Activated T-cell treated with anti-CD3 and anti-CD28 coated beads, Interleukin-2, amount 50 U/mL, for 72 hours (primary cell): ENCODE data around the gene ZFP1. TPM values are rescaled to one million over a fixed set of nuclear protein-coding genes. Genes with fewer than 3 reads are reported as not detected.
"Not testable (repeated sequence)": the region's sequence is repeated elsewhere in the genome, so short reads cannot be mapped to it uniquely, and the experiment has no call there.

ENCODE experiments used
- ATAC-seq, 2 donors: fragments of 150-1000 bp; cut with Tn5 transposase; replicated peaks in 1 of 2; 2 replicates each; pipeline ENCODE4 v1.10.0; 2021; ENCODE audit warnings: moderate library complexity in 2 of 2, mild to moderate bottlenecking in 1 of 2
- DNase-seq, 2 donors: peaks; one replicate each; pipeline ENCODE4 v3.0.0; 2021 to 2022; ENCODE audit warnings: mixed read lengths in 1 of 2
- H3K27ac Mint-ChIP-seq: one replicate; pipeline ENCODE4 v1.8.0; 2022; ENCODE audit warnings: mild to moderate bottlenecking, moderate library complexity, mixed read lengths
- H3K27me3 Mint-ChIP-seq: one replicate; pipeline ENCODE4 v1.8.0; 2022; ENCODE audit warnings: low read depth, mixed read lengths
- H3K36me3 Mint-ChIP-seq, 2 donors: one replicate each; pipeline ENCODE4 v1.8.0; 2022; ENCODE audit warnings: mixed read lengths in 2 of 2, mild to moderate bottlenecking in 1 of 2; ENCODE audit not compliant: insufficient read depth in 2 of 2
- H3K4me1 Mint-ChIP-seq: one replicate; pipeline ENCODE4 v1.8.0; 2022; ENCODE audit warnings: low read depth, mixed read lengths
- H3K4me3 Mint-ChIP-seq, 2 donors: one replicate each; pipeline ENCODE4 v1.8.0; 2022; ENCODE audit warnings: mild to moderate bottlenecking in 2 of 2, mixed read lengths in 2 of 2, moderate library complexity in 2 of 2
- H3K9me3 Mint-ChIP-seq, 2 donors: one replicate each; pipeline ENCODE4 v1.8.0; 2022; ENCODE audit warnings: mixed read lengths in 2 of 2
- total RNA-seq, 2 donors: library from RNA; stranded (reverse); gene quantifications; one replicate each; pipeline ENCODE4 v1.2.3, GENCODE V29; 2022

The ZFP1 gene
- total RNA-seq, 2 donors from 2014 or later, result 20.8 to 20.9 TPM

- peaks cover 0 to under 1% of the 10 kb centered on the region in 2 donors for H3K9me3 Mint-ChIP-seq
- peaks cover under 1% of the 10 kb centered on the region in 2 donors for H3K36me3 Mint-ChIP-seq
- peaks cover 12% of the 10 kb centered on the region for H3K4me1 Mint-ChIP-seq
- H3K27ac Mint-ChIP-seq, result no peak within 1 kb of the TSS
- H3K27me3 Mint-ChIP-seq, result peaks cover 10% of the 10 kb centered on the region
- ATAC-seq (peak; percentile 53 to 70), DNase-seq (no peak)
- H3K4me3 Mint-ChIP-seq, result peak within 1 kb of the TSS; percentile 46 to 51
Measured at GRCh38 chr16:75116081-75116910, 32.0 kb upstream of the ZFP1 start, which contains the start of gene LDHD. TSS of gene LDHD (minus strand) at chr16:75116780. CDS start at chr16:75116720, 60 bp downstream.

- Mint-ChIP-seq H3K9me3 (peaks cover 0 to 3% of the 10 kb centered on the region in 2 donors), H3K4me1 (peaks cover 6% of the 10 kb centered on the region), H3K27ac (no peak overlapping the region), H3K4me3 (no peak overlapping the region), H3K27me3 (peaks cover 10% of the 10 kb centered on the region), H3K36me3 (peaks cover 2 to 3% of the 10 kb centered on the region in 2 donors)
- DNase-seq (no peak), ATAC-seq (no peak)
Measured at GRCh38 chr16:75116911-75117245, 31.4 kb upstream of the ZFP1 start.

GRCh38 chr16:75118943-75119539, 29.3 kb upstream of the ZFP1 start:
- Mint-ChIP-seq H3K4me1 (no peaks in the 10 kb centered on the region), H3K36me3 (peaks cover 5 to 7% of the 10 kb centered on the region in 2 donors), H3K4me3 (no peak overlapping the region), H3K27ac (no peak overlapping the region), H3K9me3 (peaks cover 2 to 6% of the 10 kb centered on the region in 2 donors), H3K27me3 (no peaks in the 10 kb centered on the region)
- no peak for ATAC-seq
- DNase-seq, result no peak

GRCh38 chr16:75120253-75120652, 28.1 kb upstream of the ZFP1 start:
- H3K27me3 Mint-ChIP-seq, result no peaks in the 10 kb centered on the region
- peaks cover 5 to 7% of the 10 kb centered on the region in 2 donors for H3K36me3 Mint-ChIP-seq
- peaks cover 2 to 6% of the 10 kb centered on the region in 2 donors for H3K9me3 Mint-ChIP-seq
- H3K27ac Mint-ChIP-seq, result no peak overlapping the region
- no peaks in the 10 kb centered on the region for H3K4me1 Mint-ChIP-seq
- ATAC-seq (no peak), DNase-seq (no peak)
- no peak overlapping the region for H3K4me3 Mint-ChIP-seq

GRCh38 chr16:75121949-75122568, 26.3 kb upstream of the ZFP1 start:
- no peak overlapping the region for H3K27ac Mint-ChIP-seq
- DNase-seq, result no peak
- H3K4me1 Mint-ChIP-seq, result no peaks in the 10 kb centered on the region
- H3K9me3 Mint-ChIP-seq, result peaks cover 2 to 6% of the 10 kb centered on the region in 2 donors
- peaks cover 5 to 7% of the 10 kb centered on the region in 2 donors for H3K36me3 Mint-ChIP-seq
- H3K27me3 Mint-ChIP-seq, result no peaks in the 10 kb centered on the region
- ATAC-seq, result no peak
- no peak overlapping the region for H3K4me3 Mint-ChIP-seq

- DNase-seq (no peak), ATAC-seq (no peak)
- H3K27ac Mint-ChIP-seq, result no peak overlapping the region
- peaks cover 3 to 6% of the 10 kb centered on the region in 2 donors for H3K9me3 Mint-ChIP-seq
- H3K4me3 Mint-ChIP-seq, result no peak overlapping the region
- H3K27me3 Mint-ChIP-seq, result no peaks in the 10 kb centered on the region
- H3K36me3 Mint-ChIP-seq, result peaks cover 5 to 7% of the 10 kb centered on the region in 2 donors
- H3K4me1 Mint-ChIP-seq, result no peaks in the 10 kb centered on the region
Measured at GRCh38 chr16:75122609-75123008, 25.7 kb upstream of the ZFP1 start.

GRCh38 chr16:75127713-75128415, 20.5 kb upstream of the ZFP1 start:
- H3K27me3 Mint-ChIP-seq, result no peaks in the 10 kb centered on the region
- no peak overlapping the region for H3K4me3 Mint-ChIP-seq
- H3K36me3 Mint-ChIP-seq, result peaks cover 0 to 1% of the 10 kb centered on the region in 2 donors
- DNase-seq (no peak), ATAC-seq (no peak)
- peaks cover 10% of the 10 kb centered on the region for H3K4me1 Mint-ChIP-seq
- no peak overlapping the region for H3K27ac Mint-ChIP-seq
- H3K9me3 Mint-ChIP-seq, result peaks cover 3 to 4% of the 10 kb centered on the region in 2 donors

GRCh38 chr16:75129421-75130149, 18.7 kb upstream of the ZFP1 start:
- H3K36me3 Mint-ChIP-seq, ATAC-seq, DNase-seq, H3K4me3 Mint-ChIP-seq, H3K27me3 Mint-ChIP-seq, H3K27ac Mint-ChIP-seq, H3K9me3 Mint-ChIP-seq: not testable (repeated sequence)
- peaks cover 10% of the 10 kb centered on the region for H3K4me1 Mint-ChIP-seq

- no peaks in the 10 kb centered on the region for H3K27me3 Mint-ChIP-seq
- H3K4me1 Mint-ChIP-seq, result peaks cover 10% of the 10 kb centered on the region
- DNase-seq (no peak), ATAC-seq (no peak)
- H3K9me3 Mint-ChIP-seq, result peaks cover 3 to 4% of the 10 kb centered on the region in 2 donors
- no peak overlapping the region for H3K4me3 Mint-ChIP-seq
- no peak overlapping the region for H3K27ac Mint-ChIP-seq
- H3K36me3 Mint-ChIP-seq, result peaks cover 0 to 1% of the 10 kb centered on the region in 2 donors
Measured at GRCh38 chr16:75130150-75130771, 18.1 kb upstream of the ZFP1 start.

- Mint-ChIP-seq H3K4me1 (peaks cover 10% of the 10 kb centered on the region), H3K27me3 (no peaks in the 10 kb centered on the region), H3K9me3 (peaks cover 3 to 4% of the 10 kb centered on the region in 2 donors), H3K27ac (no peak overlapping the region), H3K36me3 (peaks cover 0 to 1% of the 10 kb centered on the region in 2 donors), H3K4me3 (no peak overlapping the region)
- no peak for ATAC-seq
- no peak for DNase-seq
Measured at GRCh38 chr16:75131081-75131480, 17.2 kb upstream of the ZFP1 start.

GRCh38 chr16:75138233-75138632, 10.1 kb upstream of the ZFP1 start:
- no peak for ATAC-seq
- Mint-ChIP-seq H3K27ac (no peak overlapping the region), H3K4me3 (peak overlapping the region in 1 of 2 donors; percentile 18), H3K9me3 (no peaks in the 10 kb centered on the region), H3K36me3 (no peaks in the 10 kb centered on the region), H3K4me1 (no peaks in the 10 kb centered on the region), H3K27me3 (no peaks in the 10 kb centered on the region)
- no peak for DNase-seq

GRCh38 chr16:75138636-75139035, 9.7 kb upstream of the ZFP1 start:
- ATAC-seq, result no peak
- Mint-ChIP-seq H3K4me3 (peak overlapping the region in 1 of 2 donors; percentile 18), H3K4me1 (no peaks in the 10 kb centered on the region), H3K27ac (no peak overlapping the region), H3K9me3 (no peaks in the 10 kb centered on the region), H3K36me3 (no peaks in the 10 kb centered on the region), H3K27me3 (no peaks in the 10 kb centered on the region)
- no peak for DNase-seq
